GM18951 (cell line): ENCODE results near the gene DDI1.

ENCODE experiments used
- POLR2A ChIP-seq: IDR thresholded peaks from 4 replicates; pipeline ENCODE4 v1.6.1; 2011; ENCODE audit warnings: mild to moderate bottlenecking; ENCODE audit not compliant: insufficient read length, insufficient read depth; ENCODE audit errors: extremely low read depth
- in situ Hi-C: fragments of 300-500 bp; cut with MboI; formaldehyde crosslinking; loops from one replicate; pipeline ENCODE4 v1.12.0; 2022; ENCODE audit warnings: low sequenced_read_pairs, mixed read lengths, inconsistent platforms; ENCODE audit not compliant: unreplicated experiment

DDI1 gene

GRCh38 chr11:104036588-104036987, at the start of gene DDI1:
Gene DDI1 (plus strand): TSS chr11:104036640. CDS start chr11:104036823, 183 bp downstream.
- TF ChIP-seq POLR2A, result no peak
- in situ Hi-C loops, result no loop called here

GRCh38 chr11:103987629-103988594, 48.5 kb upstream of the DDI1 start:
- in situ Hi-C loops, result no loop called here
- no peak for TF ChIP-seq POLR2A

- no peak for TF ChIP-seq POLR2A
- in situ Hi-C loops, result no loop called here
These were observed 47.9 kb upstream of the DDI1 start for GRCh38 chr11:103988595-103988969.

GRCh38 chr11:103993507-103993906, 42.9 kb upstream of the DDI1 start:
- in situ Hi-C loops, result no loop called here
- TF ChIP-seq POLR2A, result no peak

- in situ Hi-C loops, result no loop called here
- no peak for TF ChIP-seq POLR2A
These were observed 42.3 kb upstream of the DDI1 start for GRCh38 chr11:103994094-103994493.

GRCh38 chr11:103994518-103994917, 41.9 kb upstream of the DDI1 start:
- no peak for TF ChIP-seq POLR2A
- in situ Hi-C loops, result no loop called here

- in situ Hi-C loops, result no loop called here
- TF ChIP-seq POLR2A, result no peak
These were observed 40.5 kb upstream of the DDI1 start for GRCh38 chr11:103995896-103996295.

- in situ Hi-C loops, result no loop called here
- TF ChIP-seq POLR2A, result no peak
These were observed 39.4 kb upstream of the DDI1 start for GRCh38 chr11:103997082-103997481.

- in situ Hi-C loops, result no loop called here
- TF ChIP-seq POLR2A, result no peak
These were observed 37.5 kb upstream of the DDI1 start for GRCh38 chr11:103998826-103999508.

GRCh38 chr11:104000798-104001197, 35.6 kb upstream of the DDI1 start:
- TF ChIP-seq POLR2A, result no peak
- in situ Hi-C loops, result no loop called here

GRCh38 chr11:104001561-104002056, 34.8 kb upstream of the DDI1 start:
- in situ Hi-C loops, result no loop called here
- TF ChIP-seq POLR2A, result no peak

- in situ Hi-C loops, result no loop called here
- TF ChIP-seq POLR2A, result no peak
These were observed 32.9 kb upstream of the DDI1 start for GRCh38 chr11:104003491-104003890.

- no peak for TF ChIP-seq POLR2A
- in situ Hi-C loops, result no loop called here
These were observed 31.1 kb upstream of the DDI1 start for GRCh38 chr11:104005234-104005855.
